PC-3 (cell line): ENCODE measurements around the gene DGKI.

Experiments
- CTCF ChIP-seq: fragments of 300-600 bp; sonication (generic); conservative IDR thresholded peaks from 2 replicates; pipeline ENCODE4 v1.5.1; 2017; ENCODE audit warnings: antibody characterized with exemption, low read depth, mild to moderate bottlenecking, low read length
- EZH2 ChIP-seq: fragments of 300-600 bp; sonication (generic); IDR thresholded peaks from one replicate; pipeline ENCODE4 v1.6.1; 2017; ENCODE audit warnings: antibody characterized with exemption, mild to moderate bottlenecking, low read length; ENCODE audit not compliant: unreplicated experiment
- EZH2phosphoT487 ChIP-seq: fragments of 300-600 bp; sonication (generic); IDR thresholded peaks from 2 replicates; pipeline ENCODE4 v1.6.1; 2018; ENCODE audit warnings: mild to moderate bottlenecking, antibody characterized with exemption, low read length, borderline replicate concordance

DNA sequence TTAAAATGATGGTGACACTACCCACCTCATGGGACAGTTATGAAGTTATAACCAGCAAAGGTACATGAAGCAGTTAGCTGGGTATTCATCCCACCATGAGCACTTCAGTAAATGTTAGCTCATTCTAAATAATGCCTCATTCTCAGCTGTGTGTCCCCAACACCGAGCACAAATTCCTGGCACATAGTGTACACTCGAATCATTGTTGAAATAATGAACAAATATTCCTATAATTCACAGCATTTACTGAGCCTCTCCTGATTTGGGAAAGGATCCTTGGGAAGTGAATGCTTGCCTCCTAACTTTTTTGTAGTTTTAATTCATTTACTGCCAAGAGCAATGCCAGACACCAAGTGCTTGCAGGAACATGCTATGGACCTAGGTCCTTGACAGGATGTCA, 235.2 kb downstream of the DGKI start:
- no peak for TF ChIP-seq CTCF
- TF ChIP-seq EZH2 = no peak
- no peak for TF ChIP-seq EZH2phosphoT487
